NB4 (cell line): ENCODE results near the gene TRIM16.
"Not testable (repeated sequence)": the region's sequence is repeated elsewhere in the genome, so short reads cannot be mapped to it uniquely, and the experiment has no call there.

Source experiments
- CTCF ChIP-seq: IDR thresholded peaks from one replicate; pipeline ENCODE4 v1.5.1; 2012; ENCODE audit warnings: low read depth, low read length
- MYC ChIP-seq: IDR thresholded peaks from 2 replicates; pipeline ENCODE4 v1.6.1; 2011; ENCODE audit warnings: low read depth, low read length
- POLR2A ChIP-seq: IDR thresholded peaks from 2 replicates; pipeline ENCODE4 v1.6.1; 2011; ENCODE audit warnings: mild to moderate bottlenecking; ENCODE audit not compliant: insufficient read length; ENCODE audit errors: extremely low read depth

GRCh38 chr17:15615850-15616249 lies 68.3 kb downstream of the TRIM16 start:
- not testable (repeated sequence) for TF ChIP-seq POLR2A, CTCF, MYC
